Activated CD4-positive, alpha-beta T cell treated with anti-CD3 and anti-CD28 coated beads, Interleukin-2, amount 10 ng/mL, durations not matched to agents 24 days and 14 days (primary cell): ENCODE measurements around the gene NTRK2. TPM values are rescaled to one million over a fixed set of nuclear protein-coding genes. Genes with fewer than 3 reads are reported as not detected.

Experiments
- DNase-seq: peaks from one replicate; pipeline ENCODE4 v3.0.0; 2022
- H3K27ac Mint-ChIP-seq: one replicate; pipeline ENCODE4 v1.8.0; 2022; ENCODE audit warnings: mild to moderate bottlenecking, mixed read lengths
- H3K27me3 Mint-ChIP-seq: one replicate; pipeline ENCODE4 v1.8.0; 2022; ENCODE audit warnings: mixed read lengths
- H3K36me3 Mint-ChIP-seq: one replicate; pipeline ENCODE4 v1.8.0; 2022; ENCODE audit warnings: low read depth, mild to moderate bottlenecking, mixed read lengths
- H3K4me1 Mint-ChIP-seq: one replicate; pipeline ENCODE4 v1.8.0; 2021; ENCODE audit warnings: mixed read lengths
- H3K4me3 Mint-ChIP-seq: one replicate; pipeline ENCODE4 v1.8.0; 2022; ENCODE audit warnings: mild to moderate bottlenecking, moderate library complexity, mixed read lengths
- H3K9me3 Mint-ChIP-seq: one replicate; pipeline ENCODE4 v1.8.0; 2021; ENCODE audit warnings: mixed read lengths
- intact Hi-C: fragments of 100-400 bp; cut with micrococcal nuclease; formaldehyde crosslinking; loops from one replicate; pipeline ENCODE4 v1.15.1; 2023
- total RNA-seq: library from RNA; stranded (reverse); gene quantifications from 2 replicates; pipeline ENCODE4 v1.2.3, GENCODE V29; 2022

NTRK2 gene
- total RNA-seq, 1 donor from 2014 or later, result 2.4 TPM

GRCh38 chr9:84829997-84830696, 160.6 kb downstream of the NTRK2 start:
- no peak for DNase-seq
- Mint-ChIP-seq H3K4me1 (no peaks in the 10 kb centered on the region), H3K4me3 (no peak overlapping the region), H3K27ac (no peak overlapping the region), H3K9me3 (no peaks in the 10 kb centered on the region), H3K27me3 (peaks cover 7% of the 10 kb centered on the region), H3K36me3 (no peaks in the 10 kb centered on the region)
- intact Hi-C loops, result no loop called here

- no peaks in the 10 kb centered on the region for H3K9me3 Mint-ChIP-seq
- no peaks in the 10 kb centered on the region for H3K36me3 Mint-ChIP-seq
- H3K4me3 Mint-ChIP-seq, result no peak overlapping the region
- H3K27me3 Mint-ChIP-seq, result peaks cover 7% of the 10 kb centered on the region
- no peak overlapping the region for H3K27ac Mint-ChIP-seq
- H3K4me1 Mint-ChIP-seq, result no peaks in the 10 kb centered on the region
- intact Hi-C loops, result no loop called here
- DNase-seq, result no peak
Observed at GRCh38 chr9:84831377-84831776, 161.8 kb downstream of the NTRK2 start.

- peaks cover 7% of the 10 kb centered on the region for H3K27me3 Mint-ChIP-seq
- DNase-seq, result no peak
- intact Hi-C loops, result no loop called here
- H3K4me3 Mint-ChIP-seq, result no peak overlapping the region
- no peaks in the 10 kb centered on the region for H3K4me1 Mint-ChIP-seq
- H3K36me3 Mint-ChIP-seq, result no peaks in the 10 kb centered on the region
- no peak overlapping the region for H3K27ac Mint-ChIP-seq
- H3K9me3 Mint-ChIP-seq, result no peaks in the 10 kb centered on the region
Observed at GRCh38 chr9:84832453-84832852, 162.9 kb downstream of the NTRK2 start.

- intact Hi-C loops, result no loop called here
- no peak for DNase-seq
- H3K4me1 Mint-ChIP-seq, result no peaks in the 10 kb centered on the region
- H3K27me3 Mint-ChIP-seq, result peaks cover 4% of the 10 kb centered on the region
- H3K36me3 Mint-ChIP-seq, result no peaks in the 10 kb centered on the region
- no peak overlapping the region for H3K27ac Mint-ChIP-seq
- H3K4me3 Mint-ChIP-seq, result no peak overlapping the region
- H3K9me3 Mint-ChIP-seq, result no peaks in the 10 kb centered on the region
Observed at GRCh38 chr9:84834426-84834825, 164.9 kb downstream of the NTRK2 start.

- Mint-ChIP-seq H3K36me3 (no peaks in the 10 kb centered on the region), H3K27ac (no peak overlapping the region), H3K4me1 (no peaks in the 10 kb centered on the region), H3K4me3 (no peak overlapping the region), H3K9me3 (no peaks in the 10 kb centered on the region), H3K27me3 (peaks cover 4% of the 10 kb centered on the region)
- intact Hi-C loops, result no loop called here
- no peak for DNase-seq
Observed at GRCh38 chr9:84835745-84836144, 166.2 kb downstream of the NTRK2 start.

GRCh38 chr9:84838879-84839278, 169.3 kb downstream of the NTRK2 start:
- Mint-ChIP-seq H3K27me3 (no peaks in the 10 kb centered on the region), H3K27ac (no peak overlapping the region), H3K4me3 (no peak overlapping the region), H3K4me1 (no peaks in the 10 kb centered on the region), H3K36me3 (no peaks in the 10 kb centered on the region), H3K9me3 (no peaks in the 10 kb centered on the region)
- intact Hi-C loops, result no loop called here
- DNase-seq, result no peak

- H3K27me3 Mint-ChIP-seq, result no peaks in the 10 kb centered on the region
- intact Hi-C loops, result no loop called here
- H3K4me1 Mint-ChIP-seq, result no peaks in the 10 kb centered on the region
- no peak for DNase-seq
- H3K36me3 Mint-ChIP-seq, result no peaks in the 10 kb centered on the region
- no peak overlapping the region for H3K4me3 Mint-ChIP-seq
- no peaks in the 10 kb centered on the region for H3K9me3 Mint-ChIP-seq
- no peak overlapping the region for H3K27ac Mint-ChIP-seq
Observed at GRCh38 chr9:84839541-84839940, 170.0 kb downstream of the NTRK2 start.

- DNase-seq, result no peak
- intact Hi-C loops, result no loop called here
- no peak overlapping the region for H3K27ac Mint-ChIP-seq
- no peaks in the 10 kb centered on the region for H3K4me1 Mint-ChIP-seq
- H3K4me3 Mint-ChIP-seq, result no peak overlapping the region
- H3K36me3 Mint-ChIP-seq, result no peaks in the 10 kb centered on the region
- H3K9me3 Mint-ChIP-seq, result no peaks in the 10 kb centered on the region
- no peaks in the 10 kb centered on the region for H3K27me3 Mint-ChIP-seq
Observed at GRCh38 chr9:84841931-84842330, 172.4 kb downstream of the NTRK2 start.

GRCh38 chr9:84843175-84843824, 173.8 kb downstream of the NTRK2 start:
- intact Hi-C loops, result no loop called here

GRCh38 chr9:84845956-84846900, 176.7 kb downstream of the NTRK2 start:
- no peaks in the 10 kb centered on the region for H3K9me3 Mint-ChIP-seq
- no peaks in the 10 kb centered on the region for H3K36me3 Mint-ChIP-seq
- no peak overlapping the region for H3K27ac Mint-ChIP-seq
- no peaks in the 10 kb centered on the region for H3K4me1 Mint-ChIP-seq
- intact Hi-C loops, result no loop called here
- DNase-seq, result no peak
- no peaks in the 10 kb centered on the region for H3K27me3 Mint-ChIP-seq
- H3K4me3 Mint-ChIP-seq, result no peak overlapping the region

More at GRCh38 chr9:84843175-84843824, 173.8 kb downstream of the NTRK2 start:
- Mint-ChIP-seq H3K4me3 (no peak overlapping the region), H3K36me3 (no peaks in the 10 kb centered on the region), H3K9me3 (no peaks in the 10 kb centered on the region), H3K4me1 (no peaks in the 10 kb centered on the region), H3K27ac (no peak overlapping the region), H3K27me3 (no peaks in the 10 kb centered on the region)
- DNase-seq, result no peak

- H3K4me3 Mint-ChIP-seq, result no peak overlapping the region
- no peaks in the 10 kb centered on the region for H3K27me3 Mint-ChIP-seq
- no peak overlapping the region for H3K27ac Mint-ChIP-seq
- no peak for DNase-seq
- H3K4me1 Mint-ChIP-seq, result no peaks in the 10 kb centered on the region
- H3K9me3 Mint-ChIP-seq, result no peaks in the 10 kb centered on the region
- H3K36me3 Mint-ChIP-seq, result no peaks in the 10 kb centered on the region
- intact Hi-C loops, result no loop called here
Observed at GRCh38 chr9:84846906-84847305, 177.4 kb downstream of the NTRK2 start.

- H3K27ac Mint-ChIP-seq, result no peak overlapping the region
- no peak overlapping the region for H3K4me3 Mint-ChIP-seq
- no peaks in the 10 kb centered on the region for H3K4me1 Mint-ChIP-seq
- intact Hi-C loops, result no loop called here
- no peak for DNase-seq
- H3K36me3 Mint-ChIP-seq, result no peaks in the 10 kb centered on the region
- H3K9me3 Mint-ChIP-seq, result no peaks in the 10 kb centered on the region
- H3K27me3 Mint-ChIP-seq, result no peaks in the 10 kb centered on the region
Observed at GRCh38 chr9:84849049-84849448, 179.5 kb downstream of the NTRK2 start.

GRCh38 chr9:84850830-84851392, 181.4 kb downstream of the NTRK2 start:
- no peak overlapping the region for H3K27ac Mint-ChIP-seq
- H3K9me3 Mint-ChIP-seq, result no peaks in the 10 kb centered on the region
- H3K4me1 Mint-ChIP-seq, result no peaks in the 10 kb centered on the region
- intact Hi-C loops, result no loop called here
- H3K4me3 Mint-ChIP-seq, result no peak overlapping the region
- no peaks in the 10 kb centered on the region for H3K36me3 Mint-ChIP-seq
- no peaks in the 10 kb centered on the region for H3K27me3 Mint-ChIP-seq
- no peak for DNase-seq
